GM18508 (cell line): Measurements from ENCODE around the gene RNF212.
A peak's percentile ranks its signal among the peaks of the same experiment; 100 is the strongest.

ENCODE experiments used
- ATAC-seq: cut with Tn5 transposase; IDR thresholded peaks from one replicate; pipeline ENCODE4 v1.9.1; 2021; ENCODE audit warnings: moderate number of reproducible peaks; ENCODE audit not compliant: insufficient read depth, unreplicated experiment

Gene RNF212

GRCh38 chr4:1040344-1041146 is 72.8 kb downstream of the RNF212 start:
- ATAC-seq = no peak

GRCh38 chr4:1039493-1040343 is 73.6 kb downstream of the RNF212 start:
- no peak for ATAC-seq

GRCh38 chr4:1038948-1039492 is 74.3 kb downstream of the RNF212 start:
- no peak for ATAC-seq

GRCh38 chr4:1036976-1037810 is 76.2 kb downstream of the RNF212 start:
- no peak for ATAC-seq

- ATAC-seq = no peak
These were observed 77.3 kb downstream of the RNF212 start for GRCh38 chr4:1036095-1036494.

- no peak for ATAC-seq
These were observed 77.9 kb downstream of the RNF212 start for GRCh38 chr4:1035510-1035909.

- ATAC-seq = no peak
These were observed 79.4 kb downstream of the RNF212 start for GRCh38 chr4:1033840-1034551.

- ATAC-seq = no peak
These were observed 80.5 kb downstream of the RNF212 start for GRCh38 chr4:1032861-1033260.

GRCh38 chr4:1031956-1032795 is 81.2 kb downstream of the RNF212 start:
- ATAC-seq = no peak

- ATAC-seq = no peak
These were observed 82.0 kb downstream of the RNF212 start for GRCh38 chr4:1031346-1031745.

GRCh38 chr4:1030559-1030958 is 82.8 kb downstream of the RNF212 start:
- ATAC-seq = no peak

- no peak for ATAC-seq
These were observed 83.3 kb downstream of the RNF212 start for GRCh38 chr4:1030031-1030430.

- ATAC-seq = no peak
These were observed 83.8 kb downstream of the RNF212 start for GRCh38 chr4:1029529-1029928.

GRCh38 chr4:1028574-1029220 is 84.7 kb downstream of the RNF212 start:
- no peak for ATAC-seq

- no peak for ATAC-seq
These were observed 85.5 kb downstream of the RNF212 start for GRCh38 chr4:1027915-1028238.

- ATAC-seq = no peak
These were observed 86.0 kb downstream of the RNF212 start for GRCh38 chr4:1027219-1027914.

GRCh38 chr4:1026115-1026514 is 87.2 kb downstream of the RNF212 start:
- peak; percentile 45 for ATAC-seq
